H9 (cell line): ENCODE measurements around the gene STON2. TPM values are rescaled to one million over a fixed set of nuclear protein-coding genes. Genes with fewer than 3 reads are reported as not detected.
"Not testable (repeated sequence)": the region's sequence is repeated elsewhere in the genome, so short reads cannot be mapped to it uniquely, and the experiment has no call there.

Experiments
- DNase-seq: peaks from one replicate; pipeline ENCODE4 v3.0.0-alpha.2; 2017
- H2AFZ ChIP-seq: one replicate; pipeline ENCODE4 v1.6.1; 2013; ENCODE audit warnings: mild to moderate bottlenecking, low read length, control low read depth, moderate library complexity
- H2AK5ac ChIP-seq: 2 replicates; pipeline ENCODE4 v1.6.1; 2013; ENCODE audit warnings: low read length, control low read depth, mixed read lengths; ENCODE audit not compliant: insufficient read length
- H2BK120ac ChIP-seq: one replicate; pipeline ENCODE4 v1.6.1; 2013; ENCODE audit warnings: low read depth, mild to moderate bottlenecking, low read length, control low read depth, inconsistent platforms; ENCODE audit not compliant: poor library complexity, severe bottlenecking
- H2BK12ac ChIP-seq: 2 replicates; pipeline ENCODE4 v1.6.1; 2013; ENCODE audit warnings: low read length, control low read depth, mixed read lengths, low read depth; ENCODE audit not compliant: insufficient read length
- H2BK15ac ChIP-seq: 2 replicates; pipeline ENCODE4 v1.6.1; 2013; ENCODE audit warnings: low read depth, low read length, control low read depth
- H2BK20ac ChIP-seq: one replicate; pipeline ENCODE4 v1.6.1; 2013; ENCODE audit warnings: low read depth, mild to moderate bottlenecking, low read length, control low read depth, inconsistent platforms; ENCODE audit not compliant: poor library complexity, severe bottlenecking
- H2BK5ac ChIP-seq: 2 replicates; pipeline ENCODE4 v1.6.1; 2013; ENCODE audit warnings: low read length, control low read depth, mixed read lengths; ENCODE audit not compliant: insufficient read length
- H3K14ac ChIP-seq: 2 replicates; pipeline ENCODE4 v1.6.1; 2013; ENCODE audit warnings: low read length, control low read depth; ENCODE audit not compliant: insufficient read depth
- H3K18ac ChIP-seq: 2 replicates; pipeline ENCODE4 v1.6.1; 2013; ENCODE audit warnings: low read depth, mild to moderate bottlenecking, mixed read lengths, low read length, control low read depth; ENCODE audit not compliant: insufficient read length
- H3K23ac ChIP-seq: 2 replicates; pipeline ENCODE4 v1.6.1; 2013; ENCODE audit warnings: low read length, control low read depth, mixed read lengths, low read depth; ENCODE audit not compliant: insufficient read length
- H3K23me2 ChIP-seq: 2 replicates; pipeline ENCODE4 v1.6.1; 2013; ENCODE audit warnings: low read depth, mild to moderate bottlenecking, mixed read lengths, low read length, control low read depth; ENCODE audit not compliant: insufficient read length, poor library complexity, severe bottlenecking
- H3K27ac ChIP-seq: 2 replicates; pipeline ENCODE4 v1.5.1; 2013; ENCODE audit warnings: low read length, control low read depth, mixed read lengths, low read depth; ENCODE audit not compliant: insufficient read length
- H3K27me3 ChIP-seq: 2 replicates; pipeline ENCODE4 v1.6.1; 2013; ENCODE audit warnings: low read length, control low read depth, inconsistent platforms; ENCODE audit not compliant: insufficient read depth
- H3K4ac ChIP-seq: 2 replicates; pipeline ENCODE4 v1.6.1; 2013; ENCODE audit warnings: low read depth, mild to moderate bottlenecking, control low read depth, inconsistent platforms, low read length, moderate library complexity
- H3K4me1 ChIP-seq: 2 replicates; pipeline ENCODE4 v1.6.1; 2013; ENCODE audit warnings: low read length, control low read depth, inconsistent platforms; ENCODE audit not compliant: insufficient read depth
- H3K4me2 ChIP-seq: 2 replicates; pipeline ENCODE4 v1.6.1; 2013; ENCODE audit warnings: low read length, control low read depth, mixed read lengths; ENCODE audit not compliant: insufficient read length, insufficient read depth
- H3K56ac ChIP-seq: 2 replicates; pipeline ENCODE4 v1.6.1; 2013; ENCODE audit warnings: low read depth, mild to moderate bottlenecking, mixed read lengths, low read length, control low read depth; ENCODE audit not compliant: insufficient read length
- H3K79me1 ChIP-seq: 2 replicates; pipeline ENCODE4 v1.6.1; 2013; ENCODE audit warnings: low read depth, mild to moderate bottlenecking, moderate library complexity, low read length, control low read depth, inconsistent platforms; ENCODE audit not compliant: insufficient read depth, poor library complexity, severe bottlenecking
- H3K79me2 ChIP-seq: 2 replicates; pipeline ENCODE4 v1.6.1; 2013; ENCODE audit warnings: low read length, control low read depth, inconsistent platforms; ENCODE audit not compliant: insufficient read depth
- H3K9ac ChIP-seq: 2 replicates; pipeline ENCODE4 v1.6.1; 2013; ENCODE audit warnings: low read length, control low read depth, mixed read lengths; ENCODE audit not compliant: insufficient read length; ENCODE audit errors: extremely low read depth
- H3K9me3 ChIP-seq: one replicate; pipeline ENCODE4 v1.6.1; 2013; ENCODE audit warnings: low read depth, low read length, inconsistent platforms; ENCODE audit not compliant: control insufficient read depth
- H3T11ph ChIP-seq: one replicate; pipeline ENCODE4 v1.6.1; 2013; ENCODE audit warnings: mild to moderate bottlenecking, low read length, control low read depth, inconsistent platforms
- H4K20me1 ChIP-seq: one replicate; pipeline ENCODE4 v1.6.1; 2013; ENCODE audit not compliant: control insufficient read depth, insufficient read length, insufficient read depth
- H4K5ac ChIP-seq: 2 replicates; pipeline ENCODE4 v1.6.1; 2013; ENCODE audit warnings: low read depth, mild to moderate bottlenecking, mixed read lengths, low read length, control low read depth; ENCODE audit not compliant: insufficient read length
- H4K8ac ChIP-seq: replicated peaks from 2 replicates; pipeline ENCODE4 v1.6.1; 2013; ENCODE audit warnings: low read length, control low read depth, mixed read lengths, low read depth; ENCODE audit not compliant: insufficient read length
- H4K91ac ChIP-seq: 2 replicates; pipeline ENCODE4 v1.6.1; 2013; ENCODE audit warnings: low read depth, mild to moderate bottlenecking, moderate library complexity, mixed read lengths, low read length, control low read depth; ENCODE audit not compliant: insufficient read length
- H3K27ac Mint-ChIP-seq, 3 experiments: 2 replicates in 2 of 3; 3 replicates in 1 of 3; pipeline ENCODE4 v1.8.0; 2020 to 2021; ENCODE audit warnings: mixed read lengths in 3 of 3, mild to moderate bottlenecking in 1 of 3, moderate library complexity in 1 of 3
- H3K27me3 Mint-ChIP-seq: 2 replicates; pipeline ENCODE4 v1.8.0; 2021; ENCODE audit warnings: low read depth, mild to moderate bottlenecking, moderate library complexity, mixed read lengths
- H3K36me3 Mint-ChIP-seq, 3 experiments: 2 replicates in 2 of 3; 3 replicates in 1 of 3; pipeline ENCODE4 v1.8.0; 2020 to 2021; ENCODE audit warnings: low read depth in 3 of 3, mixed read lengths in 3 of 3; ENCODE audit not compliant: insufficient read depth in 1 of 3
- H3K4me1 Mint-ChIP-seq, 2 experiments: 2 replicates each; pipeline ENCODE4 v1.8.0; 2020; ENCODE audit warnings: mixed read lengths in 2 of 2
- H3K4me3 Mint-ChIP-seq, 2 experiments: 2 replicates in 1 of 2; 3 replicates in 1 of 2; pipeline ENCODE4 v1.8.0; 2020 to 2021; ENCODE audit warnings: mild to moderate bottlenecking in 2 of 2, mixed read lengths in 2 of 2, moderate library complexity in 1 of 2
- H3K9me3 Mint-ChIP-seq, 2 experiments: 2 replicates in 1 of 2; 3 replicates in 1 of 2; pipeline ENCODE4 v1.8.0; 2020; ENCODE audit warnings: mild to moderate bottlenecking in 2 of 2, mixed read lengths in 2 of 2, moderate library complexity in 1 of 2
- CTCF ChIP-seq: fragments of 200-600 bp; sonication (generic); conservative IDR thresholded peaks from 3 replicates; pipeline ENCODE4 v1.8.0; 2021; ENCODE audit warnings: antibody characterized with exemption, mild to moderate bottlenecking
- WGBS: extraction: QIAGEN DNeasy Blood & Tissue Kit; methylation state at CpG from one replicate; pipeline ENCODE4 v1.1.7; 2013; ENCODE audit warnings: missing lambda C conversion rate, low lambda C conversion rate, mixed read lengths; ENCODE audit not compliant: insufficient read length; ENCODE audit errors: extremely low coverage; 5-methylcytosine and 5-hydroxymethylcytosine counted together
- total RNA-seq: library from RNA; stranded (reverse); gene quantifications from 2 replicates; pipeline ENCODE4 v1.2.1, GENCODE V29; 2021

STON2 gene
- total RNA-seq, 1 experiment from 2014 or later: 62.9 TPM

GRCh38 chr14:81224222-81224621, 175.9 kb downstream of the STON2 start:
- Histone ChIP-seq H3K23me2 (peaks cover 7% of the 10 kb centered on the region), H2BK12ac (no peak overlapping the region), H2AK5ac (no peak overlapping the region), H3K4me1 (no peaks in the 10 kb centered on the region; the same call in none of the 2 replicates), H3K23ac (no peak overlapping the region), H3K56ac (no peak overlapping the region), H3K9me3 (no peaks in the 10 kb centered on the region), H4K8ac (no peak overlapping the region), H2BK15ac (no peak overlapping the region), H3K79me2 (no peaks in the 10 kb centered on the region), H2BK120ac (no peak overlapping the region), H3K9ac (no peak overlapping the region), H3K18ac (no peak overlapping the region), H2AFZ (no peak overlapping the region), H2BK20ac (no peak overlapping the region), H3K79me1 (no peaks in the 10 kb centered on the region), H4K91ac (no peak overlapping the region), H3K4me2 (no peak overlapping the region), H2BK5ac (no peak overlapping the region), H3K27me3 (no peaks in the 10 kb centered on the region; the same call in 1 of the 2 replicates), H4K5ac (no peak overlapping the region), H3K14ac (no peak overlapping the region), H4K20me1 (no peaks in the 10 kb centered on the region), H3T11ph (no peak overlapping the region), H3K27ac (no peak overlapping the region), H3K4ac (no peak overlapping the region)
- H3K4me3 Mint-ChIP-seq: no peak overlapping the region
- H3K27me3 Mint-ChIP-seq: peaks cover 3% of the 10 kb centered on the region; the same call in 1 of the 2 replicates
- H3K4me1 Mint-ChIP-seq: peaks cover 9 to 10% of the 10 kb centered on the region in 2 experiments
- WGBS: no CpG with 5 or more reads among the region's 1 CpG
- no peak for TF ChIP-seq CTCF
- no peak overlapping the region for H3K27ac Mint-ChIP-seq
- no peak for DNase-seq
- peaks cover 0 to 4% of the 10 kb centered on the region in 2 experiments; a peak in 3 of 5 replicates for H3K9me3 Mint-ChIP-seq
- peaks cover 4 to 5% (median 4%) of the 10 kb centered on the region in 3 experiments; a peak in 6 of 7 replicates for H3K36me3 Mint-ChIP-seq

GRCh38 chr14:81223788-81224187, 176.3 kb downstream of the STON2 start:
- not testable (repeated sequence) for DNase-seq, H3K4me1 ChIP-seq, H3K4me1 Mint-ChIP-seq, H3K9me3 Mint-ChIP-seq, H4K20me1 ChIP-seq, H3K23ac ChIP-seq, H3K27ac ChIP-seq, H3T11ph ChIP-seq, H2BK15ac ChIP-seq, H3K14ac ChIP-seq, H3K56ac ChIP-seq, H4K91ac ChIP-seq, H3K4me3 Mint-ChIP-seq, H4K5ac ChIP-seq, H3K18ac ChIP-seq, H3K79me2 ChIP-seq, H3K27me3 Mint-ChIP-seq, H3K27ac Mint-ChIP-seq, H3K9ac ChIP-seq, H2BK5ac ChIP-seq, H2AFZ ChIP-seq, H3K36me3 Mint-ChIP-seq, H3K4ac ChIP-seq, H2BK20ac ChIP-seq, H3K4me2 ChIP-seq, H3K27me3 ChIP-seq, H2BK12ac ChIP-seq, H4K8ac ChIP-seq, H2BK120ac ChIP-seq, H2AK5ac ChIP-seq, H3K23me2 ChIP-seq, H3K79me1 ChIP-seq, H3K9me3 ChIP-seq
- WGBS: no CpG with 5 or more reads among the region's 7 CpGs
